Spleen (tissue), 11 donors: ENCODE measurements around the gene BNC1. TPM values are rescaled to one million over a fixed set of nuclear protein-coding genes. Genes with fewer than 3 reads are reported as not detected.

ENCODE experiments used
- DNase-seq: peaks from one replicate; pipeline ENCODE4 v3.0.0-alpha.2; 2020
- H3K27ac ChIP-seq, 8 donors: fragments of 200-600 bp; sonication (generic) in 7 of 8; 1 replicate in 4 of 8; 2 replicates in 4 of 8; pipeline versions ENCODE4 v1.5.0 to v1.8.0; 2016 to 2021; ENCODE audit warnings: inconsistent platforms in 4 of 8, mild to moderate bottlenecking in 4 of 8, moderate library complexity in 1 of 8
- H3K27me3 ChIP-seq, 7 donors: fragments of 200-600 bp; sonication (generic) in 6 of 7; replicated peaks in 1 of 7; 1 replicate in 4 of 7; 2 replicates in 3 of 7; pipeline versions ENCODE4 v1.5.0 to v1.8.0; 2016 to 2021; ENCODE audit warnings: inconsistent platforms in 3 of 7, mild to moderate bottlenecking in 1 of 7
- H3K36me3 ChIP-seq, 6 donors: fragments of 200-600 bp; sonication (generic) in 5 of 6; 1 replicate in 4 of 6; 2 replicates in 2 of 6; pipeline versions ENCODE4 v1.5.0 to v1.8.0; 2016 to 2021; ENCODE audit warnings: inconsistent platforms in 2 of 6
- H3K4me1 ChIP-seq, 6 donors: fragments of 200-600 bp; sonication (generic) in 5 of 6; 1 replicate in 3 of 6; 2 replicates in 3 of 6; pipeline versions ENCODE4 v1.5.0 to v1.8.0; 2016 to 2021; ENCODE audit warnings: inconsistent platforms in 3 of 6
- H3K4me3 ChIP-seq, 8 donors: fragments of 200-600 bp; sonication (generic) in 7 of 8; 1 replicate in 4 of 8; 2 replicates in 4 of 8; pipeline versions ENCODE4 v1.5.0 to v1.8.0; 2016 to 2021; ENCODE audit warnings: inconsistent platforms in 4 of 8, mild to moderate bottlenecking in 4 of 8, moderate library complexity in 2 of 8
- H3K9me3 ChIP-seq, 8 donors: fragments of 200-600 bp; sonication (generic) in 7 of 8; 1 replicate in 4 of 8; 2 replicates in 4 of 8; pipeline versions ENCODE4 v1.5.0 to v1.8.0; 2016 to 2021; ENCODE audit warnings: inconsistent platforms in 4 of 8
- CTCF ChIP-seq, 11 experiments: fragments of 200-600 bp in 7 of 11; fragments of 450-650 bp in 4 of 11; sonication (generic) in 4 of 11; IDR thresholded peaks in 8 of 11; conservative IDR thresholded peaks in 3 of 11; 1 replicate in 7 of 11; 2 replicates in 4 of 11; pipeline versions ENCODE4 v1.4.0 to v1.8.0; 2016 to 2021; ENCODE audit warnings: antibody characterized with exemption in 11 of 11, inconsistent platforms in 4 of 11, mild to moderate bottlenecking in 1 of 11
- POLR2A ChIP-seq, 3 donors: fragments of 450-650 bp; IDR thresholded peaks; one replicate each; pipeline ENCODE4 v1.5.1; 2017; ENCODE audit warnings: antibody characterized with exemption in 3 of 3, mild to moderate bottlenecking in 1 of 3
- POLR2AphosphoS5 ChIP-seq, 3 donors: sonication (generic); formaldehyde crosslinking; IDR thresholded peaks; one replicate each; pipeline ENCODE4 v1.5.1; 2017; ENCODE audit warnings: antibody characterized with exemption in 3 of 3
- WGBS, 5 donors: extraction: QIAGEN DNeasy Blood & Tissue Kit in 3 of 5; methylation state at CpG; one replicate each; pipeline versions ENCODE4 v1.1.5 to v1.1.7; 2013 to 2018; 5-methylcytosine and 5-hydroxymethylcytosine counted together
- intact Hi-C: fragments of 100-400 bp; cut with DNase I; formaldehyde crosslinking; loops from one replicate; pipeline ENCODE4 v1.15.0; 2023; ENCODE audit warnings: low total_unique reads
- polyA plus RNA-seq, 3 donors: library from polyadenylated mRNA; stranded (reverse); fragments of 200-250 nt; gene quantifications; one replicate each; pipeline ENCODE4 v1.2.1, GENCODE V29; 2013
- total RNA-seq, 7 donors: library from RNA; depleted of rRNA in 3 of 7; stranded (reverse); fragments of >200 nt in 3 of 7; fragmentation: NEBNext Ultra II Directional in 4 of 7; extraction: Animal tissue kit (Norgen Biotek cat#: 25700) in 4 of 7; gene quantifications; one replicate each; pipeline versions ENCODE4 v1.1.0 to v1.2.1, GENCODE V29; 2016 to 2021
- donor health status: healthy with polysubstance abuse.
- donor health status: DM: no; HTN: no; CAD: no; lungs with moderate emphysema.
- donor health status: DM: no; HTN: no; CAD: no.
- donor health status: Bipolar disorder and iron deficiency.
- donor health status: healthy.
- donor health status: DM: no; HTN: no; CAD: no.
- donor health status: DM: yes; HTN: yes; CAD: no.

BNC1 gene
- total and polyA plus RNA-seq, 10 donors: 0.02 to 0.41 (median 0.14) TPM; not detected in 2

- H3K9me3 ChIP-seq: no peaks in the 10 kb centered on the region
- H3K27ac ChIP-seq: no peak overlapping the region
- 84 to 90% (median 87%) methylated on average over 6 of the region's 6 CpGs for WGBS, 5 donors
Observed at GRCh38 chr15:83295417-83295816, 11.0 kb upstream of the BNC1 start.

GRCh38 chr15:83293201-83293600 lies 8.7 kb upstream of the BNC1 start:
- H3K36me3 ChIP-seq: no peaks in the 10 kb centered on the region
- TF ChIP-seq CTCF (IDR thresholded peaks at IDR 0.05 in 8 of 11, conservative IDR thresholded peaks at IDR 0.05 in 3 of 11) (no peak), POLR2AphosphoS5 (IDR thresholded peaks at IDR 0.05) (no peak), POLR2A (IDR thresholded peaks at IDR 0.05) (no peak)
- no peaks in the 10 kb centered on the region for H3K9me3 ChIP-seq
- 51 to 78% (median 70%) methylated on average over 1 of the region's 1 CpG for WGBS, 5 donors
- H3K27ac ChIP-seq: no peak overlapping the region
- H3K27me3 ChIP-seq: peaks cover 0 to 54% (median 6%) of the 10 kb centered on the region in 7 donors
- no peaks in the 10 kb centered on the region for H3K4me1 ChIP-seq
- no peak for DNase-seq
- H3K4me3 ChIP-seq: no peak overlapping the region
- intact Hi-C loops: no loop called here

More at GRCh38 chr15:83295417-83295816, 11.0 kb upstream of the BNC1 start:
- TF ChIP-seq POLR2A (IDR thresholded peaks at IDR 0.05) (no peak), POLR2AphosphoS5 (IDR thresholded peaks at IDR 0.05) (no peak), CTCF (IDR thresholded peaks at IDR 0.05 in 8 of 11, conservative IDR thresholded peaks at IDR 0.05 in 3 of 11) (no peak)
- Histone ChIP-seq H3K4me1 (no peaks in the 10 kb centered on the region), H3K4me3 (no peak overlapping the region), H3K36me3 (no peaks in the 10 kb centered on the region), H3K27me3 (peaks cover 0 to 48% (median 6%) of the 10 kb centered on the region in 7 donors)
- DNase-seq: no peak
- intact Hi-C loops: no loop called here

- TF ChIP-seq CTCF (IDR thresholded peaks at IDR 0.05 in 8 of 11, conservative IDR thresholded peaks at IDR 0.05 in 3 of 11) (no peak), POLR2AphosphoS5 (IDR thresholded peaks at IDR 0.05) (no peak), POLR2A (IDR thresholded peaks at IDR 0.05) (no peak)
- no peak for DNase-seq
- intact Hi-C loops: no loop called here
- WGBS, 5 donors: 57 to 79% (median 76%) methylated on average over 5 of the region's 5 CpGs
- Histone ChIP-seq H3K36me3 (no peaks in the 10 kb centered on the region), H3K4me1 (no peaks in the 10 kb centered on the region), H3K9me3 (no peaks in the 10 kb centered on the region), H3K4me3 (no peak overlapping the region), H3K27me3 (peaks cover 0 to 57% (median 6%) of the 10 kb centered on the region in 7 donors), H3K27ac (no peak overlapping the region)
Observed at GRCh38 chr15:83292317-83292716, 7.9 kb upstream of the BNC1 start.

- intact Hi-C loops: no loop called here
- peaks cover 0 to 65% (median 17%) of the 10 kb centered on the region in 7 donors for H3K27me3 ChIP-seq
- peaks cover 0 to 1% (median 0%) of the 10 kb centered on the region in 6 donors for H3K4me1 ChIP-seq
- H3K9me3 ChIP-seq: no peaks in the 10 kb centered on the region
- no peak for DNase-seq
- H3K27ac ChIP-seq: no peak overlapping the region
- TF ChIP-seq CTCF (IDR thresholded peaks at IDR 0.05 in 8 of 11, conservative IDR thresholded peaks at IDR 0.05 in 3 of 11): no peak
- TF ChIP-seq POLR2A (IDR thresholded peaks at IDR 0.05): no peak
- no peak for TF ChIP-seq POLR2AphosphoS5 (IDR thresholded peaks at IDR 0.05)
- no peak overlapping the region for H3K4me3 ChIP-seq
- H3K36me3 ChIP-seq: no peaks in the 10 kb centered on the region
- 68 to 88% (median 82%) methylated on average over 4 of the region's 4 CpGs for WGBS, 5 donors
Observed at GRCh38 chr15:83290236-83290635, 5.8 kb upstream of the BNC1 start.
